GM12873 (cell line): ENCODE results near the gene ZNF653.

Source experiments
- CTCF ChIP-seq: IDR thresholded peaks from 2 replicates; pipeline ENCODE4 v1.5.1; 2012; ENCODE audit warnings: low read depth, mild to moderate bottlenecking, moderate library complexity, low read length, control low read depth; ENCODE audit not compliant: insufficient read depth; ENCODE audit errors: missing control alignments

The ZNF653 gene

GRCh38 chr19:11534948-11535347, 29.3 kb upstream of the ZNF653 start:
- TF ChIP-seq CTCF = no peak

- TF ChIP-seq CTCF = no peak
These were observed 28.9 kb upstream of the ZNF653 start for GRCh38 chr19:11534538-11534937.

DNA sequence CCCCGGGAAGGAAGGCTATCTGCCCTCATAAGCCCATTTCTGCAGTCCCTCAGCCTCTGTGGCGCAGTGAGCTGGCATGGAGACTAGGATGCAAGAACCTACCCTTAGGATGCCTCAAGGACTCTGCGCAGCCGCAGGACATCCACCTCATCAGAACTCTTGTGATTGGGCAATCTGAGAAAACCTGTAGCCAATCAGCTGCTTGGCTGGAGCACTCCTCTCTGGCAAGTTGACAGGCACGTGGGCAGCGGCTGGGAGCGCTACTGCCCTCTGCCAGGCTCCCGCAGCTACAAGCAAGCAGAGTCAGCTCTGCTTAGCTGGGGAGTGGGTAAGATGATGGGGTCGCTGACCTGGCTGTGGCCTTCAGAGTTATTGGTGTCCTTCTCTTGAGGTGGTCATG, 24.8 kb upstream of the ZNF653 start:
- TF ChIP-seq CTCF = peak; percentile 25

GRCh38 chr19:11528551-11529341, 23.1 kb upstream of the ZNF653 start, which contains the start of gene ECSIT:
Gene ECSIT, minus strand, starts transcription at chr19:11529134. Its CDS starts 9,964 bp downstream, at chr19:11519170.
- TF ChIP-seq CTCF = no peak

DNA sequence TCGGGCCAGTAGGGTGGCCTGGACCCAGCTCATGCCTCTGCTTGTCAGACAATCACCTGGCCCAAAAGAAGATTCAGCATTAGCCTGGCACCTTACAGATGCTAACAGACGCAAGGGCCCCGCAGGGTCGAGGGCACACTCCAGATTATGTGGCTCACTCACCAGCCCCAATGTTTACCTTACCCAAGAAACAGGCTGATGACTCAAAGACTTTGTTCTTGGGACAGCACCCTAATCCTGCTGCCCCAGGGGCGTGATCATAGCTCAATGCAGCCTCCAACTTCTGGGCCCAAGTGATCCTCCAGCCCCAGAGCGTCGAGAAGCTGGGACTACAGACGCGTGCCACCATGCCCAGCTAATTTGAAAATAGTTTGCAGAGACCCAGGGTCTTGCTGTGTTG, 13.5 kb upstream of the ZNF653 start:
- no peak for TF ChIP-seq CTCF

- no peak for TF ChIP-seq CTCF
These were observed 8.3 kb upstream of the ZNF653 start for GRCh38 chr19:11513946-11514345.

- no peak for TF ChIP-seq CTCF
These were observed 4.8 kb upstream of the ZNF653 start for GRCh38 chr19:11510444-11510843.
